ENCODE measurements around the gene CCR8.

CCR8 gene

DNA sequence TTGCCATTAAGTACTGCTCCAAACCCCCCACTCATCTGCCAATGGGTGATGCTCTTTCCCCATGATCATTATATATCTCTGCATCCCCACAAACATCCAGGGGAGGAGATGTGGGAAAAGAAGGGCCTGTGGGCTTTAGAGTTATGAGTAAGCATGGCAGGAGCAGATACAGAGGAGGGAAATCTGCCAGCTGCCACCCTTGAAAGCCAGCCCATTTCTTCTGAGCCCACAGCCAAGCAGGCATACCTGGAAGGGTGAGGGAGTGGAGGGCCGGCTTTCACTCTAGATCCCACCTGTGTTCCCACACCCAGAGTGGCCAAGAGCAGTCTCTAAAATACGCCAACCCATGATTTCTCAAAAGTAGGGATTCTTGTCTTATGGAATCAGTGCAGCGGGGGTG, 51.9 kb downstream of the CCR8 start:
- Histone ChIP-seq H3K27ac (ENCODE audit: low read length) (no peak overlapping the region), H3K79me2 (ENCODE audit: low read length) (peaks cover 28% of the 10 kb centered on the region), H3K9me2 (replicated peaks; ENCODE audit: insufficient read depth, low read length) (no peaks in the 10 kb centered on the region), H3K4me1 (ENCODE audit: low read length) (peaks cover 17% of the 10 kb centered on the region), H3K36me3 (replicated peaks; ENCODE audit: insufficient read depth, low read length) (no peaks in the 10 kb centered on the region), H3K9ac (ENCODE audit: low read length) (no peak overlapping the region), H3K27me3 (replicated peaks; ENCODE audit: insufficient read depth, low read length) (no peaks in the 10 kb centered on the region), H3K9me3 (replicated peaks; ENCODE audit: insufficient read depth, low read length) (no peaks in the 10 kb centered on the region), H3K4me2 (ENCODE audit: low read depth, low read length) (no peak overlapping the region), H4K20me1 (ENCODE audit: insufficient read depth, low read length) (peaks cover 8% of the 10 kb centered on the region), H2AFZ (ENCODE audit: low read length) (no peak overlapping the region), H3F3A (ENCODE audit: insufficient read depth, low read length) (peaks cover 13% of the 10 kb centered on the region; the same call in 1 of the 2 replicates), H3K4me3 (ENCODE audit: low read length) (no peak overlapping the region)
- no peak for TF ChIP-seq EZH2phosphoT487 (IDR thresholded peaks at IDR 0.05; ENCODE audit: low read length)
- no peak for TF ChIP-seq EZH2 (optimal IDR thresholded peaks at IDR 0.05; ENCODE audit: low read depth, low read length)
- TF ChIP-seq, protein P1, sequence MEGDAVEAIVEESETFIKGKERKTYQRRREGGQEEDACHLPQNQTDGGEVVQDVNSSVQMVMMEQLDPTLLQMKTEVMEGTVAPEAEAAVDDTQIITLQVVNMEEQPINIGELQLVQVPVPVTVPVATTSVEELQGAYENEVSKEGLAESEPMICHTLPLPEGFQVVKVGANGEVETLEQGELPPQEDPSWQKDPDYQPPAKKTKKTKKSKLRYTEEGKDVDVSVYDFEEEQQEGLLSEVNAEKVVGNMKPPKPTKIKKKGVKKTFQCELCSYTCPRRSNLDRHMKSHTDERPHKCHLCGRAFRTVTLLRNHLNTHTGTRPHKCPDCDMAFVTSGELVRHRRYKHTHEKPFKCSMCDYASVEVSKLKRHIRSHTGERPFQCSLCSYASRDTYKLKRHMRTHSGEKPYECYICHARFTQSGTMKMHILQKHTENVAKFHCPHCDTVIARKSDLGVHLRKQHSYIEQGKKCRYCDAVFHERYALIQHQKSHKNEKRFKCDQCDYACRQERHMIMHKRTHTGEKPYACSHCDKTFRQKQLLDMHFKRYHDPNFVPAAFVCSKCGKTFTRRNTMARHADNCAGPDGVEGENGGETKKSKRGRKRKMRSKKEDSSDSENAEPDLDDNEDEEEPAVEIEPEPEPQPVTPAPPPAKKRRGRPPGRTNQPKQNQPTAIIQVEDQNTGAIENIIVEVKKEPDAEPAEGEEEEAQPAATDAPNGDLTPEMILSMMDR (IDR thresholded peaks at IDR 0.05; ENCODE audit: low read length) = no peak
- DNase-seq = no peak

Measured in MM.1S (cell line).